Pancreas (tissue), 10 donors: Measurements from ENCODE around the gene PSEN1. TPM values are rescaled to one million over a fixed set of nuclear protein-coding genes. Genes with fewer than 3 reads are reported as not detected.

Source experiments
- ATAC-seq, 4 donors: fragments of 200-7000 bp; cut with Tn5 transposase; one replicate each; pipeline versions ENCODE4 v1.8.0 to v1.9.1; 2020; ENCODE audit warnings: mild to moderate bottlenecking in 4 of 4, moderate library complexity in 4 of 4
- DNase-seq, 6 donors: peaks; one replicate each; pipeline ENCODE4 v3.0.0-alpha.2; 2020
- FAIRE-seq: peaks from 2 replicates; lab custom pipeline; 2012; peaks lifted over from hg19 to GRCh38; lab: Jason Lieb, UNC
- H3K27ac ChIP-seq, 4 donors: fragments of 200-600 bp; sonication (generic); 1 replicate in 3 of 4; 2 replicates in 1 of 4; pipeline versions ENCODE4 v1.5.0 to v1.8.0; 2020
- H3K27me3 ChIP-seq, 4 donors: fragments of 200-600 bp; one replicate each; pipeline ENCODE4 v1.8.0; 2021
- H3K36me3 ChIP-seq, 3 donors: fragments of 200-600 bp; sonication (generic) in 1 of 3; one replicate each; pipeline versions ENCODE4 v1.5.0 to v1.8.0; 2020 to 2021
- H3K4me1 ChIP-seq, 3 donors: fragments of 200-600 bp; one replicate each; pipeline ENCODE4 v1.8.0; 2021
- H3K4me3 ChIP-seq, 4 donors: fragments of 200-600 bp; sonication (generic) in 2 of 4; one replicate each; pipeline versions ENCODE4 v1.5.0 to v1.8.0; 2020 to 2021
- H3K9me3 ChIP-seq, 4 donors: fragments of 200-600 bp; one replicate each; pipeline ENCODE4 v1.8.0; 2021
- CTCF ChIP-seq, 4 donors: fragments of 200-600 bp; sonication (generic) in 3 of 4; IDR thresholded peaks; one replicate each; pipeline versions ENCODE4 v1.5.0 to v1.8.0; 2021; ENCODE audit warnings: antibody characterized with exemption in 4 of 4
- WGBS, 2 donors: extraction: QIAGEN DNeasy Blood & Tissue Kit; methylation state at CpG; one replicate each; pipeline ENCODE4 v1.1.7; 2013; 5-methylcytosine and 5-hydroxymethylcytosine counted together
- intact Hi-C, 3 donors: fragments of 100-400 bp; cut with DNase I; formaldehyde crosslinking; loops; one replicate each; pipeline versions ENCODE4 v1.11.1 to v1.14.2; 2022
- polyA plus RNA-seq, 2 donors: library from polyadenylated mRNA; stranded (reverse); fragments of 200-250 nt; gene quantifications; one replicate each; pipeline ENCODE4 v1.2.3, GENCODE V29; 2013
- total RNA-seq, 6 donors: library from RNA; stranded (reverse); fragmentation: NEBNext Ultra II Directional in 4 of 6; extraction: Animal tissue kit (Norgen Biotek cat#: 25700) in 4 of 6; gene quantifications; one replicate each; pipeline versions ENCODE4 v1.2.1 to v1.2.4, GENCODE V29; 2021 to 2023
- donor health status: healthy with polysubstance abuse.
- donor health status: DM: no; HTN: no; CAD: no; lungs with moderate emphysema.
- donor health status: DM: no; HTN: no; CAD: no.
- donor health status: control.
- donor health status: control.
- donor health status: Bipolar disorder and iron deficiency.
- donor health status: DM: yes; HTN: yes; CAD: no.
- donor health status: DM: no; HTN: no; CAD: no.
- donor health status: DM: no; HTN: no; CAD: no.
- donor health status: DM: yes; HTN: yes; CAD: no.

PSEN1 gene
- total and polyA plus RNA-seq, 8 donors = 9.2 to 32.9 (median 18.4) TPM

GRCh38 chr14:73264885-73265720 is 128.8 kb downstream of the PSEN1 start:
- 70 to 71% methylated on average over 18 of the region's 18 CpGs for WGBS, 2 donors
- DNase-seq (peak in 1 of 6 donors; percentile 64), FAIRE-seq (no peak)

GRCh38 chr14:73265721-73266046 is 129.4 kb downstream of the PSEN1 start:
- FAIRE-seq = no peak
- no peak for TF ChIP-seq CTCF (IDR thresholded peaks at IDR 0.05)
- H3K9me3 ChIP-seq = no peaks in the 10 kb centered on the region
- ATAC-seq = no peak
- H3K27ac ChIP-seq = no peak overlapping the region
- no peak overlapping the region for H3K4me3 ChIP-seq
- 77 to 94% methylated on average over 3 of the region's 3 CpGs for WGBS, 2 donors
- H3K36me3 ChIP-seq = no peaks in the 10 kb centered on the region
- DNase-seq = no peak
- intact Hi-C loops = no loop called here
- peaks cover 0 to 7% (median 0%) of the 10 kb centered on the region in 3 donors for H3K4me1 ChIP-seq
- no peaks in the 10 kb centered on the region for H3K27me3 ChIP-seq

More at GRCh38 chr14:73264885-73265720, 128.8 kb downstream of the PSEN1 start:
- no peak for TF ChIP-seq CTCF (IDR thresholded peaks at IDR 0.05)
- Histone ChIP-seq H3K27ac (no peak overlapping the region), H3K27me3 (no peaks in the 10 kb centered on the region), H3K4me1 (peaks cover 0 to 7% (median 0%) of the 10 kb centered on the region in 3 donors), H3K36me3 (no peaks in the 10 kb centered on the region), H3K9me3 (no peaks in the 10 kb centered on the region), H3K4me3 (no peak overlapping the region)
- intact Hi-C loops = no loop called here
- no peak for ATAC-seq

GRCh38 chr14:73266317-73266716 is 130.0 kb downstream of the PSEN1 start:
- Histone ChIP-seq H3K4me3 (no peak overlapping the region), H3K27me3 (no peaks in the 10 kb centered on the region), H3K9me3 (no peaks in the 10 kb centered on the region), H3K27ac (no peak overlapping the region), H3K4me1 (peaks cover 0 to 7% (median 0%) of the 10 kb centered on the region in 3 donors), H3K36me3 (no peaks in the 10 kb centered on the region)
- intact Hi-C loops = no loop called here
- FAIRE-seq (no peak), DNase-seq (no peak), ATAC-seq (no peak)
- 82 to 84% methylated on average over 7 of the region's 7 CpGs for WGBS, 2 donors
- no peak for TF ChIP-seq CTCF (IDR thresholded peaks at IDR 0.05)

GRCh38 chr14:73267474-73267873 is 131.2 kb downstream of the PSEN1 start:
- WGBS, 2 donors = 88 to 89% methylated on average over 6 of the region's 6 CpGs
- Histone ChIP-seq H3K36me3 (no peaks in the 10 kb centered on the region), H3K27me3 (no peaks in the 10 kb centered on the region), H3K27ac (no peak overlapping the region), H3K4me1 (peaks cover 0 to 7% (median 0%) of the 10 kb centered on the region in 3 donors), H3K4me3 (no peak overlapping the region), H3K9me3 (no peaks in the 10 kb centered on the region)
- intact Hi-C loops = no loop called here
- FAIRE-seq = no peak
- DNase-seq = no peak
- no peak for TF ChIP-seq CTCF (IDR thresholded peaks at IDR 0.05)
- no peak for ATAC-seq
